H1 (cell line): ENCODE measurements around the gene MAP3K6. TPM values are rescaled to one million over a fixed set of nuclear protein-coding genes. Genes with fewer than 3 reads are reported as not detected.

Source experiments
- CTCF ChIA-PET: fragments of 300-600 bp; sonication (Branson Sonifier 250); formaldehyde crosslinking; loops from one replicate; lab custom pipeline; 2021; ENCODE audit not compliant: partially characterized antibody; lab: Charles Lee
- POLR2A ChIA-PET: fragments of 300-600 bp; sonication (Branson Sonifier 250); formaldehyde crosslinking; loops from one replicate; lab custom pipeline; 2021; ENCODE audit warnings: inconsistent platforms; ENCODE audit not compliant: partially characterized antibody; lab: Charles Lee
- DNase-seq, 2 experiments: peaks; one replicate each; pipeline versions ENCODE4 v3.0.0 to v3.0.0-alpha.2; 2010 to 2022; ENCODE audit warnings: low spot score in 2 of 2, low read depth in 1 of 2, mixed read lengths in 1 of 2
- FAIRE-seq: peaks from 2 replicates; lab custom pipeline; 2011; peaks lifted over from hg19 to GRCh38; lab: Jason Lieb, UNC
- H2AFZ ChIP-seq: 2 replicates; pipeline ENCODE4 v1.8.1; 2012; ENCODE audit warnings: low read length, inconsistent platforms
- H2AK5ac ChIP-seq: 2 replicates; pipeline ENCODE4 v1.6.1; 2013; ENCODE audit warnings: low read depth, low read length
- H2BK120ac ChIP-seq: replicated peaks from 2 replicates; pipeline ENCODE3; 2013; ENCODE audit warnings: low read depth, low read length, inconsistent platforms
- H2BK12ac ChIP-seq: 2 replicates; pipeline ENCODE4 v1.6.1; 2013; ENCODE audit warnings: low read depth, low read length
- H2BK15ac ChIP-seq: 2 replicates; pipeline ENCODE4 v1.6.1; 2013; ENCODE audit warnings: low read length
- H2BK20ac ChIP-seq: 2 replicates; pipeline ENCODE4 v1.6.1; 2013; ENCODE audit warnings: low read length
- H2BK5ac ChIP-seq: 2 replicates; pipeline ENCODE4 v1.6.1; 2013; ENCODE audit warnings: low read depth, low read length
- H3K14ac ChIP-seq: 2 replicates; pipeline ENCODE4 v1.6.1; 2013; ENCODE audit warnings: inconsistent platforms; ENCODE audit not compliant: insufficient read length
- H3K18ac ChIP-seq: 2 replicates; pipeline ENCODE4 v1.6.1; 2013; ENCODE audit warnings: low read length; ENCODE audit errors: extremely low read depth
- H3K23ac ChIP-seq: 2 replicates; pipeline ENCODE4 v1.6.1; 2013; ENCODE audit warnings: inconsistent platforms; ENCODE audit not compliant: insufficient read length
- H3K23me2 ChIP-seq: 2 replicates; pipeline ENCODE4 v1.6.1; 2013; ENCODE audit warnings: low read depth, low read length
- H3K27ac ChIP-seq: 2 replicates; pipeline ENCODE4 v1.6.1; 2011; ENCODE audit warnings: low read depth, low read length, inconsistent platforms
- H3K27me3 ChIP-seq, 4 experiments: replicated peaks in 1 of 4; 1 replicate in 1 of 4; 2 replicates in 3 of 4; pipeline versions ENCODE4 v1.6.1 to v1.8.1; 2011 to 2013; ENCODE audit warnings: low read length in 3 of 4, mild to moderate bottlenecking in 3 of 4, inconsistent platforms in 2 of 4, mixed read lengths in 2 of 4, moderate library complexity in 1 of 4; ENCODE audit not compliant: control insufficient read depth in 3 of 4, insufficient read depth in 3 of 4; ENCODE audit errors: extremely low read depth in 1 of 4
- H3K36me3 ChIP-seq, 4 experiments: 2 replicates each; pipeline versions ENCODE4 v1.6.1 to v1.8.1; 2011 to 2013; ENCODE audit warnings: mild to moderate bottlenecking in 4 of 4, low read length in 3 of 4, moderate library complexity in 2 of 4, control low read depth in 1 of 4, inconsistent platforms in 1 of 4; ENCODE audit not compliant: insufficient read depth in 4 of 4, control insufficient read depth in 2 of 4
- H3K4ac ChIP-seq: replicated peaks from 2 replicates; pipeline ENCODE3; 2013; ENCODE audit warnings: low read length, low read depth, mixed read lengths, inconsistent platforms; ENCODE audit not compliant: insufficient read length
- H3K4me1 ChIP-seq, 4 experiments: replicated peaks in 1 of 4; 1 replicate in 1 of 4; 2 replicates in 3 of 4; pipeline versions ENCODE4 v1.6.1 to v1.8.1; 2011 to 2013; ENCODE audit warnings: low read length in 3 of 4, inconsistent platforms in 2 of 4, mixed read lengths in 1 of 4; ENCODE audit not compliant: insufficient read depth in 4 of 4, control insufficient read depth in 3 of 4
- H3K4me2 ChIP-seq, 2 experiments: 2 replicates each; pipeline versions ENCODE4 v1.6.1 to v1.8.1; 2011 to 2013; ENCODE audit warnings: low read depth in 2 of 2, low read length in 2 of 2, control low read depth in 1 of 2, inconsistent platforms in 1 of 2, mild to moderate bottlenecking in 1 of 2; ENCODE audit not compliant: insufficient read depth in 1 of 2
- H3K4me3 ChIP-seq, 4 experiments: fragments of 200-600, 300-600 bp in 1 of 4; sonication (generic), shearing (Covaris generic), sonication (Bioruptor Twin) in 1 of 4; 2 replicates each; pipeline versions ENCODE4 v1.5.1 to v1.8.1; 2011 to 2016; ENCODE audit warnings: low read length in 4 of 4, low read depth in 3 of 4, control low read depth in 2 of 4, inconsistent platforms in 2 of 4, mild to moderate bottlenecking in 2 of 4, mixed read lengths in 1 of 4, moderate library complexity in 1 of 4; ENCODE audit not compliant: insufficient read depth in 2 of 4; ENCODE audit errors: extremely low read depth in 1 of 4
- H3K56ac ChIP-seq: replicated peaks from 2 replicates; pipeline ENCODE3; 2013; ENCODE audit warnings: low read depth, mild to moderate bottlenecking, mixed read lengths, low read length, inconsistent platforms; ENCODE audit not compliant: insufficient read length
- H3K79me1 ChIP-seq: 2 replicates; pipeline ENCODE4 v1.6.1; 2013; ENCODE audit warnings: low read depth, low read length, control low read depth
- H3K79me2 ChIP-seq, 2 experiments: 2 replicates each; pipeline versions ENCODE4 v1.6.1 to v1.8.1; 2012 to 2013; ENCODE audit warnings: low read length in 2 of 2, mild to moderate bottlenecking in 2 of 2, inconsistent platforms in 1 of 2; ENCODE audit not compliant: insufficient read depth in 2 of 2, control insufficient read depth in 1 of 2
- H3K9ac ChIP-seq, 4 experiments: replicated peaks in 1 of 4; 1 replicate in 1 of 4; 2 replicates in 3 of 4; pipeline versions ENCODE4 v1.6.1 to v1.8.1; 2011 to 2013; ENCODE audit warnings: low read depth in 3 of 4, low read length in 3 of 4, control low read depth in 2 of 4, mild to moderate bottlenecking in 2 of 4, moderate library complexity in 2 of 4, inconsistent platforms in 1 of 4; ENCODE audit errors: extremely low read depth in 1 of 4
- H3K9me3 ChIP-seq, 2 experiments: 2 replicates each; pipeline versions ENCODE4 v1.6.1 to v1.8.1; 2012 to 2013; ENCODE audit warnings: mild to moderate bottlenecking in 2 of 2, moderate library complexity in 2 of 2, control low read depth in 1 of 2, inconsistent platforms in 1 of 2, low read depth in 1 of 2, low read length in 1 of 2, mixed read lengths in 1 of 2; ENCODE audit not compliant: insufficient read depth in 2 of 2
- H4K20me1 ChIP-seq, 2 experiments: replicated peaks in 1 of 2; 2 replicates each; pipeline versions ENCODE3 to v1.8.1; 2011 to 2013; ENCODE audit warnings: inconsistent platforms in 2 of 2, low read length in 2 of 2, mild to moderate bottlenecking in 1 of 2; ENCODE audit not compliant: insufficient read depth in 2 of 2, control insufficient read depth in 1 of 2
- H4K5ac ChIP-seq: 2 replicates; pipeline ENCODE4 v1.6.1; 2013; ENCODE audit warnings: low read length, low read depth, mixed read lengths, inconsistent platforms; ENCODE audit not compliant: insufficient read length
- H4K8ac ChIP-seq: 2 replicates; pipeline ENCODE4 v1.8.0; 2013; ENCODE audit warnings: mild to moderate bottlenecking, moderate library complexity, low read length, inconsistent platforms; ENCODE audit not compliant: insufficient read depth; ENCODE audit errors: extremely low read depth
- H4K91ac ChIP-seq: replicated peaks from 2 replicates; pipeline ENCODE3; 2013; ENCODE audit warnings: low read length, mixed read lengths, inconsistent platforms; ENCODE audit not compliant: insufficient read length
- BCL11A ChIP-seq, 2 experiments: IDR thresholded peaks; one replicate each; pipeline ENCODE4 v1.6.1; 2011; ENCODE audit warnings: low read depth in 2 of 2, low read length in 2 of 2, mild to moderate bottlenecking in 2 of 2
- CTCF ChIP-seq, 3 experiments: IDR thresholded peaks; 1 replicate in 2 of 3; 2 replicates in 1 of 3; pipeline versions ENCODE4 v1.5.1 to v1.6.1; 2011; ENCODE audit warnings: low read length in 3 of 3, mild to moderate bottlenecking in 3 of 3, inconsistent platforms in 2 of 3, low read depth in 1 of 3, moderate library complexity in 1 of 3; ENCODE audit not compliant: insufficient read depth in 1 of 3; ENCODE audit errors: control extremely low read depth in 1 of 3
- GTF2F1 ChIP-seq: IDR thresholded peaks from 2 replicates; pipeline ENCODE4 v1.6.1; 2012; ENCODE audit warnings: low read depth, low read length, improper control_type of control experiment, borderline replicate concordance
- KDM5A ChIP-seq: fragments of 200-600 bp; IDR thresholded peaks from 2 replicates; pipeline ENCODE4 v1.7.1; 2012; ENCODE audit warnings: mild to moderate bottlenecking, low read length, inconsistent platforms, mixed read lengths
- NANOG ChIP-seq: IDR thresholded peaks from 2 replicates; pipeline ENCODE4 v1.6.1; 2011; ENCODE audit warnings: low read length, low read depth, mild to moderate bottlenecking, inconsistent platforms; ENCODE audit not compliant: insufficient read depth, poor library complexity, severe bottlenecking
- SP1 ChIP-seq: IDR thresholded peaks from 2 replicates; pipeline ENCODE4 v1.6.1; 2011; ENCODE audit warnings: low read depth, low read length
- SP4 ChIP-seq: IDR thresholded peaks from 2 replicates; pipeline ENCODE4 v1.6.1; 2012; ENCODE audit warnings: low read length, inconsistent platforms
- TAF1 ChIP-seq: IDR thresholded peaks from 2 replicates; pipeline ENCODE4 v1.6.1; 2011; ENCODE audit warnings: mild to moderate bottlenecking, low read depth, low read length
- ZNF274 ChIP-seq: IDR thresholded peaks from 2 replicates; pipeline ENCODE4 v1.7.0; 2012; ENCODE audit warnings: low read length, borderline replicate concordance; ENCODE audit errors: extremely low read depth
- WGBS, 2 experiments: shearing (Covaris generic) in 1 of 2; methylation state at CpG; one replicate each; pipeline versions ENCODE4 v1.1.6 to v1.1.7; 2013 to 2015; ENCODE audit warnings: low lambda C conversion rate in 2 of 2, mixed read lengths in 2 of 2, inconsistent platforms in 1 of 2, low coverage in 1 of 2, missing lambda C conversion rate in 1 of 2; ENCODE audit not compliant: insufficient replicate concordance in 2 of 2, insufficient coverage in 1 of 2, insufficient read length in 1 of 2; ENCODE audit errors: extremely low coverage in 1 of 2, missing lambda C conversion rate in 1 of 2; 5-methylcytosine and 5-hydroxymethylcytosine counted together
- polyA plus RNA-seq, 7 experiments: library from polyadenylated mRNA; depleted of rRNA in 3 of 7; stranded (reverse) in 5 of 7; unstranded in 2 of 7; fragments of >200 nt in 5 of 7; fragments of 200-250 nt in 2 of 7; gene quantifications; 1 replicate in 5 of 7; 2 replicates in 1 of 7; 4 replicates in 1 of 7; pipeline versions ENCODE4 v1.2.1 to v1.2.3, GENCODE V29; 2011 to 2013; ENCODE audit warnings: missing spikeins in 2 of 7, mixed read lengths in 2 of 7
- total RNA-seq: library from RNA; stranded (reverse); fragmentation: NEBNext Ultra II Directional; extraction: Animal tissue kit (Norgen Biotek cat#: 25700); gene quantifications from 2 replicates; pipeline ENCODE4 v1.2.1, GENCODE V29; 2021

MAP3K6 gene
- total and polyA plus RNA-seq, 2 of the 8 experiments (the other 6 are each of a cell fraction or from before 2014, with no cell fraction given): 7.4 to 7.6 TPM

- no peak for DNase-seq
- no peak overlapping the region for H3K18ac ChIP-seq
- no peaks in the 10 kb centered on the region for H3K79me1 ChIP-seq
- H3K9ac ChIP-seq: no peak overlapping the region
- H4K20me1 ChIP-seq: peaks cover 0 to 12% of the 10 kb centered on the region in 2 experiments
- no peak overlapping the region for H2BK15ac ChIP-seq
- H3K23me2 ChIP-seq: peaks cover 14% of the 10 kb centered on the region
- no peak overlapping the region for H3K14ac ChIP-seq
- H2BK5ac ChIP-seq: no peak overlapping the region
- ChIA-PET POLR2A (interaction anchor here (0.7 to 10.9 kb wide), 9 partner anchors 4 to 248 kb away, joined by 3 to 101 read pairs (median 5); partner anchors contain the start of genes AHDC1 and MAP3K6), CTCF (interaction anchor here (0.8 to 28.8 kb wide), 35 partner anchors 8 to 319 kb away, joined by 3 to 625 read pairs (median 6); partner anchors contain the start of genes CD164L2, FCN3, GPR3 and MAP3K6)
- no peak for FAIRE-seq
- H3K23ac ChIP-seq: no peak overlapping the region
- peak overlapping the region; percentile 84; the same call in 1 of the 2 replicates for H2BK12ac ChIP-seq
- H3K4ac ChIP-seq: no peak overlapping the region
- 77% methylated on average over 26 of the region's 37 CpGs; no CpG with 5 or more reads in 1 of the 2 experiments for WGBS, 2 experiments
- H2BK20ac ChIP-seq: no peak overlapping the region; the same call in 1 of the 2 replicates
- H3K56ac ChIP-seq: no peak overlapping the region
- H4K5ac ChIP-seq: no peak overlapping the region
- no peak overlapping the region for H3K27ac ChIP-seq
- H3K4me3 ChIP-seq: no peak overlapping the region
- H3K27me3 ChIP-seq: peaks cover 12 to 43% (median 35%) of the 10 kb centered on the region in 4 experiments
- H3K79me2 ChIP-seq: no peaks in the 10 kb centered on the region
- H3K9me3 ChIP-seq: no peaks in the 10 kb centered on the region
- no peak overlapping the region for H4K8ac ChIP-seq
- H2BK120ac ChIP-seq: no peak overlapping the region
- peak overlapping the region; percentile 0 for H4K91ac ChIP-seq
- H3K36me3 ChIP-seq: no peaks in the 10 kb centered on the region
- no peak overlapping the region for H2AFZ ChIP-seq
- H2AK5ac ChIP-seq: no peak overlapping the region
- peak overlapping the region in 1 of 2 experiments; percentile 62; a peak in 1 of 4 replicates for H3K4me2 ChIP-seq
- H3K4me1 ChIP-seq: peaks cover 0 to 14% (median 7%) of the 10 kb centered on the region in 4 experiments; a peak in 6 of 7 replicates
- TF ChIP-seq NANOG (no peak), BCL11A (IDR thresholded peaks at IDR 0.05; ENCODE audit: low read depth in 2 of 2, low read length in 2 of 2) (no peak), SP1 (no peak), SP4 (no peak), ZNF274 (no peak), TAF1 (no peak), GTF2F1 (no peak), KDM5A (no peak), CTCF (IDR thresholded peaks at IDR 0.05; ENCODE audit: control extremely low read depth in 1 of 3, insufficient read depth in 1 of 3, low read depth in 1 of 3, low read length in 3 of 3) (peak in 2 of 3 experiments; percentile 35 to 43; a peak in 3 of 4 replicates)
These were observed 10.0 kb downstream of the MAP3K6 start for GRCh38 chr1:27356619-27357280.
